HCT116 (cell line): ENCODE measurements around the gene ACOT9.

Experiments
- CEBPB ChIP-seq: IDR thresholded peaks from 2 replicates; pipeline ENCODE4 v1.6.1; 2012; ENCODE audit warnings: low read depth
- EZH2 ChIP-seq: fragments of 200-600 bp; sonication (generic); IDR thresholded peaks from 2 replicates; pipeline ENCODE4 v1.6.1; 2017; ENCODE audit warnings: antibody characterized with exemption, mixed run types
- JUND ChIP-seq: IDR thresholded peaks from 2 replicates; pipeline ENCODE4 v1.6.1; 2012
- MAX ChIP-seq: IDR thresholded peaks from 2 replicates; pipeline ENCODE4 v1.6.1; 2012
- POLR2A ChIP-seq: IDR thresholded peaks from 2 replicates; pipeline ENCODE4 v1.7.0; 2011; ENCODE audit warnings: borderline replicate concordance; ENCODE audit not compliant: insufficient read depth, insufficient read length; ENCODE audit errors: extremely low read depth
- POLR2AphosphoS5 ChIP-seq: IDR thresholded peaks from 2 replicates; pipeline ENCODE4 v1.6.1; 2011; ENCODE audit warnings: mild to moderate bottlenecking, low read depth, low read length, moderate library complexity
- REST ChIP-seq: IDR thresholded peaks from 2 replicates; pipeline ENCODE4 v1.6.1; 2012; ENCODE audit warnings: low read depth
- TCF7L2 ChIP-seq: IDR thresholded peaks from 2 replicates; pipeline ENCODE4 v1.7.0; 2011; ENCODE audit warnings: borderline replicate concordance, inconsistent platforms; ENCODE audit not compliant: insufficient read depth, insufficient read length; ENCODE audit errors: extremely low read depth
- YY1 ChIP-seq: IDR thresholded peaks from 2 replicates; pipeline ENCODE4 v1.6.1; 2011; ENCODE audit warnings: low read length, low read depth, moderate library complexity, mild to moderate bottlenecking; ENCODE audit not compliant: insufficient replicate concordance; ENCODE audit errors: extremely low read depth
- ZBTB33 ChIP-seq: IDR thresholded peaks from 2 replicates; pipeline ENCODE4 v1.6.1; 2011; ENCODE audit warnings: mild to moderate bottlenecking, low read length, moderate library complexity; ENCODE audit not compliant: insufficient replicate concordance; ENCODE audit errors: extremely low read depth
- TF ChIP-seq, protein P1 (sequence below), 3 experiments: fragments of 200-600 bp in 1 of 3; sonication (generic) in 1 of 3; IDR thresholded peaks in 2 of 3; conservative IDR thresholded peaks in 1 of 3; 2 replicates each; pipeline ENCODE4 v1.5.1; 2012 to 2017; ENCODE audit warnings: low read depth in 2 of 3, low read length in 2 of 3, antibody characterized with exemption in 1 of 3, borderline replicate concordance in 1 of 3, control low read depth in 1 of 3, mild to moderate bottlenecking in 1 of 3, mixed read lengths in 1 of 3, mixed run types in 1 of 3, moderate library complexity in 1 of 3; ENCODE audit not compliant: insufficient read depth in 1 of 3

DNA sequence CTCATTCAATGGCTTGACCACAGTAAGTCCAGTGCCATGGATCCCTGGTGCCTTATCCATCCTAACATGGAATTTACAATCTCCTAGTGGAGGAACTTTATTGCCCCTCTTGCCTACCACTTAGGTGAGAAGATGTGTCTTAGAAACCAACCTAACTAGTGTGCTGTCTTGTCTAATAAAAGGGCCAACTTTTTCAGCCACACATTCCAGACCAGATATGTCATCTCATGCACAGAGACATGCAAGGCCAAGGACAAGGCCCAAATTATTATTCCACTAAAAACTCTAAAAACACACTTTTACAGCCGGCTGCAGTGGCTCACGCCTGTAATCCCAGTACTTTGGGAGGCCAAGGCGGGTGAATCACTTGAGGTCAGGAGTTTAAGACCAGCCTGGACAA, 86.4 kb downstream of the ACOT9 start:
- TF ChIP-seq, protein P1, sequence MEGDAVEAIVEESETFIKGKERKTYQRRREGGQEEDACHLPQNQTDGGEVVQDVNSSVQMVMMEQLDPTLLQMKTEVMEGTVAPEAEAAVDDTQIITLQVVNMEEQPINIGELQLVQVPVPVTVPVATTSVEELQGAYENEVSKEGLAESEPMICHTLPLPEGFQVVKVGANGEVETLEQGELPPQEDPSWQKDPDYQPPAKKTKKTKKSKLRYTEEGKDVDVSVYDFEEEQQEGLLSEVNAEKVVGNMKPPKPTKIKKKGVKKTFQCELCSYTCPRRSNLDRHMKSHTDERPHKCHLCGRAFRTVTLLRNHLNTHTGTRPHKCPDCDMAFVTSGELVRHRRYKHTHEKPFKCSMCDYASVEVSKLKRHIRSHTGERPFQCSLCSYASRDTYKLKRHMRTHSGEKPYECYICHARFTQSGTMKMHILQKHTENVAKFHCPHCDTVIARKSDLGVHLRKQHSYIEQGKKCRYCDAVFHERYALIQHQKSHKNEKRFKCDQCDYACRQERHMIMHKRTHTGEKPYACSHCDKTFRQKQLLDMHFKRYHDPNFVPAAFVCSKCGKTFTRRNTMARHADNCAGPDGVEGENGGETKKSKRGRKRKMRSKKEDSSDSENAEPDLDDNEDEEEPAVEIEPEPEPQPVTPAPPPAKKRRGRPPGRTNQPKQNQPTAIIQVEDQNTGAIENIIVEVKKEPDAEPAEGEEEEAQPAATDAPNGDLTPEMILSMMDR (IDR thresholded peaks at IDR 0.05 in 2 of 3, conservative IDR thresholded peaks at IDR 0.05 in 1 of 3; ENCODE audit: borderline replicate concordance in 1 of 3, insufficient read depth in 1 of 3, low read depth in 2 of 3, low read length in 2 of 3), result no peak
- TF ChIP-seq JUND (no peak), POLR2AphosphoS5 (no peak), POLR2A (no peak), EZH2 (no peak), CEBPB (no peak), MAX (no peak), YY1 (no peak), ZBTB33 (no peak), REST (no peak), TCF7L2 (no peak)
